Stimulated activated CD8-positive, alpha-beta memory T cell treated with anti-CD3 and anti-CD28 coated beads, Interleukin-15, amount 100 ng/mL, for 24 hours (primary cell): Measurements from ENCODE around the gene ABCC6.
"Not testable (repeated sequence)": the region's sequence is repeated elsewhere in the genome, so short reads cannot be mapped to it uniquely, and the experiment has no call there.

Experiments used
- DNase-seq: peaks from one replicate; pipeline ENCODE4 v3.0.0-alpha.2; 2020; ENCODE audit warnings: low read depth

ABCC6 gene

GRCh38 chr16:16161319-16161718, 62.0 kb downstream of the ABCC6 start:
- DNase-seq, result no peak

- no peak for DNase-seq
Observed at GRCh38 chr16:16159662-16160061, 63.6 kb downstream of the ABCC6 start.

DNA sequence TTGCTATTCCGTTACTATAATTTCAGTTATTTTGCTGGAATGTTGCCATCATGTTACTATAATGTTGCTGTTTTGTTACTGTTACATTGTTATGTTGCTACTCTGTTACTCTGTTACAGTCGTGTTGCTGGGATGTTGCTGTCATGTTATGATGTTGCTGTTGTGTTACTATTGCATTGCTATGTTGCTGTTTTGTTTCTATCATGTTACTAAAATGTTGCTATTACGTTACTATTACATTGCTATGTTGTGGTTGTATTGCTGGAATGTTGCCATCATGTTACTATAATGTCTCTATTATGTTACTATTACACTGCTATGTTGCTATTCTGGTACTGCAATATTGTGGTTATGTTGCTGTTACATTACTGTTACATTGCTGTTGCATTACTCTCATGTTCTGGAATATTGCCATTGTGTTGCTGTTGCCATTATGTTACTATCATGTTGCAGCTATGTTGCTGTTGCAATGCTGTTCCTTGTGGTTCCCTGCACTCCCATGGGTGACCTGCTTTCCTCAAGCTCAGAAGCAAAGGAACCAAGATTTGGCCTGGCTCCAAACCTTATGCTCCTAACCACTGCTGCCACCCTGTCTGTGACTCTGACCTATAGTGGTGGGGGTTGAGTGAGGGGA, 64.4 kb downstream of the ABCC6 start:
- no peak for DNase-seq

GRCh38 chr16:16158082-16158658, 65.1 kb downstream of the ABCC6 start:
- no peak for DNase-seq

DNA sequence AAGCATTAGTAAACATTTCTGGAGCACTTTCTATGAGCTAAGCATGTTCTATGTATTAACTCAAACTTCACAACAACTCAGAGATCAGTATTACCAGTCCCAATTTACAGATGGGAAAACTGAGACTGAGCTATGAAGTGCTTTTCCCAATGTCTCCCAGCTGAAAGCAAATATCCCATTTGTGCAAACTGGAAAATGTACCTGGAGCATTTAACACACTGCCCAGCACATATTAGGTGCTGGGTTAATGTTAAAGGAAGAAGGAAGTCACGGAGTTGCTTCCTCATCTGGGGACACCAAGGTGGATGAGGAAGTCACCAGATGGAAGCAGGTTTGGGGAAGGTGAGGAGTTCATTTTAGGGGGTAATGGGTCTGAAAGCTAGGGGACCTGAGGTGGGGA, 66.1 kb downstream of the ABCC6 start:
- DNase-seq, result no peak

GRCh38 chr16:16155234-16155633, 68.1 kb downstream of the ABCC6 start:
- DNase-seq, result no peak

GRCh38 chr16:16154281-16154951, 68.9 kb downstream of the ABCC6 start:
- no peak for DNase-seq

DNA sequence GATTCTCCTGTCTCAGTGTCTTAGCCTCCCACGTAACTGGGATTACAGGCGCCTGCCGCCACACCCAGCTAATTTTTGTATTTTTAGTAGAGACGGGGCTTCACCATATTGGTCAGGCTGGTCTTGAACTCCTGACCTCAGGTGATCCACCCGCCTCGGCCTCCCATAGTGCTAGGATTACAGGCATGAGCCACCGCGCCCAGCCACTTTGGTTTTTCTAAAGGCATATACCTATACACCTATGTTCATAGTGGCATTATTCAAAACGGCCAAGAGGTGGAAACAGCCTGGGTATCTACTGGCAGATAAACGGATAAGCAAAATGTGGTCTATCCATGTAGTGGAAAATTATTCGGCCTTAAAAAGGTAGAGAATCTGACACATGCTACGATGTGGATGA, 70.3 kb downstream of the ABCC6 start:
- not testable (repeated sequence) for DNase-seq

DNA sequence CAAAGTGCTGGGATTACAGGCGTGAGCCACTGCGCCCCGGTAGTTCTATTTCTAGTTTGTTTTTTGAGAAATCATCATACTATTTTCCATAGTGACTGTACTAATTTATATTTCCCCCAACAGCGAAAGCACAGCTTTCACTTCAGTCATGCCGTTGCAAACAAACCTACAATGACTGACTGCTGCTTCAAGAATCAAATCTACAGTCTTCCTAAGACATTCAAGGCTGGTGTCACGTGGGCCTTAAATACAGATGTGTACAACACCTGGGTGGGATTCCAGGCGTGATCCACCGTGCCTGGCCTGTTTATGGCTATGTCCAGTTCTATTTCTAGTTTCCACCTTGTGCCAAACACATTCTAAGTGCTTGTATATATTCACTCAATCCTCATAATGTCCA, 72.0 kb downstream of the ABCC6 start:
- no peak for DNase-seq

DNA sequence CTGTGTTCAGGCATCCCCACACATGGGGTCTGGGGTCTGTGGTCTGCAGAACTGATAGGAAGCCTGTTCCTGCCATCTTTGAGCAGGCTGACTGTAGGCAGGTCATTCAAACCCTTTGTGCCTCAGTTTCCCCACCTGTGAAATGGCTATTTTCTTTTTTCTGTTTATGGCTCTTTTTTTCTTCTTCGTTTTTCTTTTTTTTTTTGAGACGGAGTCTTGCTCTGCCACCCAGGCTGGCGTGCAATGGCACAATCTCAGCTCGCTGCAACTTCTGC, 72.5 kb downstream of the ABCC6 start:
- no peak for DNase-seq

- no peak for DNase-seq
Observed at GRCh38 chr16:16150117-16150877, 73.0 kb downstream of the ABCC6 start.

- no peak for DNase-seq
Observed at GRCh38 chr16:16149710-16150116, 73.6 kb downstream of the ABCC6 start.

DNA sequence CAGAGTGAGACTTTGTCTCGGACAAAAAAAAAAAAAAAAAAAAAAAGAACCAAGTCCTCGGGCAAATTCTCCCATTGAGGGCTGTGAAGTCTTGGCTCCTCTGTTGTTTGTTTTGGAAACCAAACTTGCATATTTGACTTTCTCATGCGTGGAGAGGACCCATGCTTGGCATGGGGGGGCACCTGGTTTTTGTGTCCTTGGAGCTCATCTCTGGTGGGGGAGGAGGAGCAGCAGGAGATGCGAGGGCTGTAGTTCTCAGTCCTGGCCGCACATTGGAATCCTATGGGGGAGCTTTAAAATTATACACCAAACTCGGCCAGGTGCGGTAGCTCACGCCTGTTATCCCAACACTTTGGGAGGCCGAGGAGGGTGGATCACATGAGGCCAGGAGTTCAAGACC, 74.5 kb downstream of the ABCC6 start:
- no peak for DNase-seq

GRCh38 chr16:16148000-16148599, 75.2 kb downstream of the ABCC6 start:
- DNase-seq, result not testable (repeated sequence)

- no peak for DNase-seq
Observed at GRCh38 chr16:16147316-16147999, 75.8 kb downstream of the ABCC6 start.

- no peak for DNase-seq
Observed at GRCh38 chr16:16146380-16147315, 76.6 kb downstream of the ABCC6 start.

DNA sequence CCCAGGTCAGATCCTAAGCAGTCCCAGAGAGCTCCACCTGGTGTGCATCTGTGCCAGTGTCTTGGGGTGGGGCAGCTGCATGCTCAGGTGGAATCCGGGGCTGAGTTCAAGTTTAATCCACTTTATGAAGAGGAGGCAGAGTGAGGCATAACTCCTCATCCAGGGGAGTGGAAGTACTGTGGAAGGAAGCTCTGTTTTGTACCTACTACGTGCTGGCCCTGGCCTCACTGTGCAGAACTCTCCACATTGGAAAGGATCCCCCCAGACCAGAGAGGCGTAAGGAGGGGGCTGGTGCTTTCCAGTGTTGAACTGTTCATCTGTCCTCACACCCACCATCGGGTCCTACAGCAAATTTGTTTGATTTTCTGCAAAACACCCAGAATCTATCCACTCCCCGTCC, 78.0 kb downstream of the ABCC6 start:
- DNase-seq, result no peak

DNA sequence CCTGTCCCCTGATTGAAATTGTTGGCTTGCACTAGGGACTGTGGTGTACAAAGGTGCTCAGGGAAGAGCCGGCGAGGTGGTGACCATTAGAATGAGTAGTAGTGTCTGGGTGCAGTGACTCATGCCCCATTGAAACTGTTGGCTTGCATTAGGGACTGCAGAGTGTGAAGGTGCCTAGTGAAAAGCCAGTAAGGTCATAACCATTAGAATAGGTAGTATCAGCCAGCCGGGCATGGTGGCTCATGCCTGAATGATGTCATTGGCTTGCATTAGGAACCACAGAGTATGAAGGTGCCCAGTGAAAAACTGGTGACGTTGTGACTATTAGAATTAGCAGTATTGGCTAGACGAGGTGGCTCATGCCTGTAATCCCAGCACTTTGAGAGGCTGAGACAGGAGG, 78.9 kb downstream of the ABCC6 start:
- DNase-seq, result no peak

DNA sequence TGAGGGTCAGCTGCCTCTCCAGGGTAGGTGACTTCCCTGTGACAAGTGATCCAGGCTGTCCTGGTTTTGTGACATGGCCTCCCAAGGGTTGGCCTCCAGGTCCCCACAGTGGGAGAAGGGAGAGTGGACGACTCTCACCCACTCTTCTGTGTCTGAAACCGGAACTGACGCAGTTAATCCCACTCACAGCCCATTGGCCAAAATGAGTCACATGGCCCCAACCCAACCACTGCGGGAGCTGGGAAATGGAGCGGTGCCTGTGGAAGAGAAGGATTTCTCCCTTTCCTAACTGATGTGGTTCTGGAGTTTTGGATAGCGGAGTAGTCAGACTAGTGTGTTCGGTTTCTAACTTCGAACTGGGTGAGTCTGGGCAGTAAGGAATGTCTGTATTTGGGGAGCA, 79.4 kb downstream of the ABCC6 start:
- no peak for DNase-seq

DNA sequence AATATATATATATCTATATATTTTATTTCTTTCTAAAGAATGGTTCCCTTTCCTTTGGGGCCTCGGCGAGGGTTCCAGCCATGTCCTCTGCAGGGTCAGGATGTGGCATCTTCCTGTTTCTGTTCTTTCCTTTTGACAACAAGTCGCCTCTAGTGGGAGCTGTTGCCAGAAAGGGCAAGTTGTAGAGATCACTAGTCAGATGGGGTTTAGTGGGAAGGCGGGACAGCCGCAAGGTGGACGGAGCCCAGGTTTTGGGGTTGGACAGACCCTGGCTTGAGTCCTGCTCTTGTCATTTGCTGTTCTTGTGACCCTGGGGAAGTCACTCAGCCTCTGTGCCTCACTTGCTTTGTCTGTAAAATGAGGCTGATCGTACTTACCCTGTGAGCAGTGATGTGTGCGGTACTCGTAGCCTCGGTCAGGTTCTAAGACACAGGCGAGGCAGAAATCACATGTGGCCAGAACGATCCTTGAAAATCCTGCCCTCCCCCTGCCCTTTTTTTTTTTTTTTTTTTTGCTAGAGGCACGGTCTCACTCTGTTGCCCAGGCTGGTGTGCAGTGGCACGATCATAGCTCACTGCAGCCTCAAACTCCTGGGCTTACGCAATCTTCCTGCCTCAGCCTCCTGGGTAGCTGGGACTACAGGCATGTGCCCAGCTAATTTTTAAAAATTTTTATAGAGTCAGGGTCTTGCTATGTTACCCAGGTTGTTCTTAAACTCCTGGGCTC, 80.1 kb downstream of the ABCC6 start:
- DNase-seq, result no peak
